GM18499 (cell line): ENCODE data around the gene PITPNM3.
"Not testable (repeated sequence)": the region's sequence is repeated elsewhere in the genome, so short reads cannot be mapped to it uniquely, and the experiment has no call there.

Source experiments
- ATAC-seq: cut with Tn5 transposase; IDR thresholded peaks from one replicate; pipeline ENCODE4 v1.9.1; 2021; ENCODE audit warnings: moderate number of reproducible peaks; ENCODE audit not compliant: insufficient read depth, unreplicated experiment

The PITPNM3 gene

GRCh38 chr17:6556121-6557039, at the start of gene PITPNM3:
TSS of gene PITPNM3 (minus strand) at chr17:6556555. CDS start at chr17:6556406, 149 bp downstream.
- ATAC-seq: no peak

GRCh38 chr17:6605142-6605541, 48.8 kb upstream of the PITPNM3 start:
- ATAC-seq: no peak

- no peak for ATAC-seq
Measured at GRCh38 chr17:6603744-6604325, 47.5 kb upstream of the PITPNM3 start.

- no peak for ATAC-seq
Measured at GRCh38 chr17:6602141-6602540, 45.8 kb upstream of the PITPNM3 start.

- ATAC-seq: no peak
Measured at GRCh38 chr17:6599364-6599763, 43.0 kb upstream of the PITPNM3 start.

GRCh38 chr17:6597727-6598126, 41.4 kb upstream of the PITPNM3 start:
- ATAC-seq: no peak

GRCh38 chr17:6596941-6597340, 40.6 kb upstream of the PITPNM3 start:
- ATAC-seq: no peak

GRCh38 chr17:6596511-6596910, 40.2 kb upstream of the PITPNM3 start:
- ATAC-seq: no peak

- ATAC-seq: no peak
Measured at GRCh38 chr17:6596081-6596480, 39.7 kb upstream of the PITPNM3 start.

- ATAC-seq: not testable (repeated sequence)
Measured at GRCh38 chr17:6593371-6593770, 37.0 kb upstream of the PITPNM3 start.

- ATAC-seq: no peak
Measured at GRCh38 chr17:6592173-6592572, 35.8 kb upstream of the PITPNM3 start.

GRCh38 chr17:6591599-6592158, 35.3 kb upstream of the PITPNM3 start:
- ATAC-seq: no peak

GRCh38 chr17:6589266-6589946, 33.1 kb upstream of the PITPNM3 start:
- no peak for ATAC-seq

GRCh38 chr17:6588165-6588564, 31.8 kb upstream of the PITPNM3 start:
- no peak for ATAC-seq

GRCh38 chr17:6587310-6587709, 31.0 kb upstream of the PITPNM3 start:
- no peak for ATAC-seq

- no peak for ATAC-seq
Measured at GRCh38 chr17:6583411-6583810, 27.1 kb upstream of the PITPNM3 start.

GRCh38 chr17:6580625-6581024, 24.3 kb upstream of the PITPNM3 start:
- no peak for ATAC-seq

GRCh38 chr17:6578491-6578890, 22.1 kb upstream of the PITPNM3 start:
- no peak for ATAC-seq

GRCh38 chr17:6577686-6578263, 21.4 kb upstream of the PITPNM3 start:
- no peak for ATAC-seq

- no peak for ATAC-seq
Measured at GRCh38 chr17:6576038-6576785, 19.9 kb upstream of the PITPNM3 start.
